Endodermal cell (in vitro differentiated cells): ENCODE results near the gene UNC119. TPM values are rescaled to one million over a fixed set of nuclear protein-coding genes. Genes with fewer than 3 reads are reported as not detected.

ENCODE experiments used
- DNase-seq: peaks from one replicate; pipeline ENCODE4 v3.0.0-alpha.2; 2017
- H3K27ac ChIP-seq: 2 replicates; pipeline ENCODE4 v1.5.1; 2013; ENCODE audit warnings: mild to moderate bottlenecking, low read depth, low read length, moderate library complexity
- H3K27me3 ChIP-seq: 2 replicates; pipeline ENCODE4 v1.6.1; 2013; ENCODE audit warnings: mild to moderate bottlenecking, low read length, moderate library complexity; ENCODE audit not compliant: insufficient read depth, control insufficient read depth, poor library complexity, severe bottlenecking
- H3K36me3 ChIP-seq: 2 replicates; pipeline ENCODE4 v1.7.0; 2013; ENCODE audit warnings: mild to moderate bottlenecking, low read length, moderate library complexity; ENCODE audit not compliant: control insufficient read depth, insufficient read depth
- H3K4me1 ChIP-seq: one replicate; pipeline ENCODE4 v1.7.0; 2013; ENCODE audit warnings: low read length; ENCODE audit not compliant: control insufficient read depth, insufficient read depth
- H3K4me3 ChIP-seq: 2 replicates; pipeline ENCODE4 v1.5.1; 2013; ENCODE audit warnings: mild to moderate bottlenecking, low read length, moderate library complexity
- H3K9ac ChIP-seq: 2 replicates; pipeline ENCODE4 v1.6.1; 2013; ENCODE audit warnings: mild to moderate bottlenecking, low read length, moderate library complexity; ENCODE audit not compliant: poor library complexity, severe bottlenecking; ENCODE audit errors: extremely low read depth
- H3K9me3 ChIP-seq: 2 replicates; pipeline ENCODE4 v1.6.1; 2013; ENCODE audit warnings: mild to moderate bottlenecking, low read length, moderate library complexity; ENCODE audit not compliant: control insufficient read depth
- H3K27ac Mint-ChIP-seq: 2 replicates; pipeline ENCODE4 v1.8.0; 2020; ENCODE audit warnings: mixed read lengths
- H3K27me3 Mint-ChIP-seq: 2 replicates; pipeline ENCODE4 v1.8.0; 2021; ENCODE audit warnings: mild to moderate bottlenecking, mixed read lengths; ENCODE audit not compliant: insufficient read depth
- H3K36me3 Mint-ChIP-seq: 2 replicates; pipeline ENCODE4 v1.8.0; 2020; ENCODE audit warnings: low read depth, mixed read lengths
- H3K4me1 Mint-ChIP-seq: 2 replicates; pipeline ENCODE4 v1.8.0; 2020; ENCODE audit warnings: mixed read lengths
- H3K4me3 Mint-ChIP-seq: 2 replicates; pipeline ENCODE4 v1.8.0; 2020; ENCODE audit warnings: mild to moderate bottlenecking, moderate library complexity, mixed read lengths
- H3K9me3 Mint-ChIP-seq: 2 replicates; pipeline ENCODE4 v1.8.0; 2020; ENCODE audit warnings: mild to moderate bottlenecking, mixed read lengths
- CTCF ChIP-seq: fragments of 200-600 bp; sonication (generic); conservative IDR thresholded peaks from 2 replicates; pipeline ENCODE4 v1.5.0; 2021; ENCODE audit warnings: antibody characterized with exemption, mild to moderate bottlenecking
- WGBS, 2 experiments: methylation state at CpG; one replicate each; pipeline versions ENCODE4 v1.1.5 to v1.1.7; 2013; ENCODE audit warnings: missing lambda C conversion rate in 2 of 2, mixed read lengths in 1 of 2; ENCODE audit not compliant: insufficient coverage in 1 of 2, insufficient read length in 1 of 2; 5-methylcytosine and 5-hydroxymethylcytosine counted together
- total RNA-seq, 2 donors: library from RNA; stranded (reverse); fragmentation: NEBNext Ultra II Directional in 1 of 2; extraction: Animal tissue kit (Norgen Biotek cat#: 25700) in 1 of 2; gene quantifications; 2 replicates in 1 of 2; 3 replicates in 1 of 2; pipeline ENCODE4 v1.2.1, GENCODE V29; 2021

UNC119 gene
- total RNA-seq, 2 donors from 2014 or later, result 46.7 to 59.0 TPM

- 77 to 87% methylated on average over 5 of the region's 7 CpGs for WGBS, 2 experiments
- no peak for DNase-seq
- Histone ChIP-seq H3K4me3 (no peak overlapping the region), H3K4me1 (no peaks in the 10 kb centered on the region), H3K9me3 (no peaks in the 10 kb centered on the region), H3K27ac (no peak overlapping the region), H3K36me3 (no peaks in the 10 kb centered on the region), H3K27me3 (peaks cover 10% of the 10 kb centered on the region), H3K9ac (no peak overlapping the region)
- H3K9me3 Mint-ChIP-seq, result no peaks in the 10 kb centered on the region
- no peaks in the 10 kb centered on the region for H3K36me3 Mint-ChIP-seq
- no peak for TF ChIP-seq CTCF
- no peak overlapping the region for H3K4me3 Mint-ChIP-seq
- no peak overlapping the region for H3K27ac Mint-ChIP-seq
- H3K4me1 Mint-ChIP-seq, result peaks cover 2% of the 10 kb centered on the region
- H3K27me3 Mint-ChIP-seq, result peaks cover 5% of the 10 kb centered on the region
Measured at GRCh38 chr17:28532050-28532960, 20.1 kb downstream of the UNC119 start.

GRCh38 chr17:28530926-28531325, 21.5 kb downstream of the UNC119 start:
- Mint-ChIP-seq H3K36me3 (no peaks in the 10 kb centered on the region), H3K9me3 (no peaks in the 10 kb centered on the region), H3K4me1 (peaks cover 4% of the 10 kb centered on the region), H3K27ac (no peak overlapping the region), H3K4me3 (no peak overlapping the region), H3K27me3 (peaks cover 5% of the 10 kb centered on the region)
- H3K4me3 ChIP-seq, result no peak overlapping the region
- H3K36me3 ChIP-seq, result no peaks in the 10 kb centered on the region
- no peaks in the 10 kb centered on the region for H3K4me1 ChIP-seq
- H3K9ac ChIP-seq, result no peak overlapping the region
- TF ChIP-seq CTCF, result no peak
- WGBS, 2 experiments, result 73 to 83% methylated on average over 5 to 7 of the region's 7 CpGs
- H3K27ac ChIP-seq, result no peak overlapping the region
- peaks cover 10% of the 10 kb centered on the region for H3K27me3 ChIP-seq
- DNase-seq, result no peak
- no peaks in the 10 kb centered on the region for H3K9me3 ChIP-seq

GRCh38 chr17:28530250-28530649, 22.2 kb downstream of the UNC119 start:
- 91 to 100% methylated on average over 3 to 4 of the region's 4 CpGs for WGBS, 2 experiments
- Mint-ChIP-seq H3K36me3 (no peaks in the 10 kb centered on the region), H3K27ac (no peak overlapping the region)

More at GRCh38 chr17:28530250-28530649, 22.2 kb downstream of the UNC119 start:
- H3K27me3 Mint-ChIP-seq, result peaks cover 5% of the 10 kb centered on the region
- no peak for TF ChIP-seq CTCF
- no peaks in the 10 kb centered on the region for H3K36me3 ChIP-seq
- no peak overlapping the region for H3K4me3 ChIP-seq
- no peak overlapping the region for H3K4me3 Mint-ChIP-seq
- H3K9me3 ChIP-seq, result no peaks in the 10 kb centered on the region
- no peak overlapping the region for H3K9ac ChIP-seq
- peaks cover 4% of the 10 kb centered on the region for H3K4me1 Mint-ChIP-seq
- DNase-seq, result no peak
- H3K27ac ChIP-seq, result no peak overlapping the region
- no peaks in the 10 kb centered on the region for H3K4me1 ChIP-seq
- H3K9me3 Mint-ChIP-seq, result no peaks in the 10 kb centered on the region
- H3K27me3 ChIP-seq, result peaks cover 10% of the 10 kb centered on the region
